DOHH2 (cell line): ENCODE results near the gene ZBTB47.

Experiments
- H3F3A ChIP-seq: fragments of 200-600 bp; sonication (generic), shearing (Covaris generic); 2 replicates; pipeline ENCODE4 v1.6.0; 2016; ENCODE audit warnings: antibody characterized with exemption, mild to moderate bottlenecking; ENCODE audit not compliant: control insufficient read depth, insufficient read depth
- H3K27ac ChIP-seq: fragments of 200-600 bp; sonication (generic); 2 replicates; pipeline ENCODE4 v1.5.1; 2014; ENCODE audit warnings: low read depth, mild to moderate bottlenecking, low read length, moderate library complexity
- H3K27me3 ChIP-seq: fragments of 200-600 bp; sonication (generic); 2 replicates; pipeline ENCODE4 v1.6.1; 2014; ENCODE audit warnings: mild to moderate bottlenecking, low read length, mixed read lengths; ENCODE audit not compliant: control insufficient read depth
- H3K36me3 ChIP-seq: fragments of 200-600 bp; sonication (generic); 2 replicates; pipeline ENCODE4 v1.6.1; 2014; ENCODE audit warnings: mild to moderate bottlenecking, low read length, moderate library complexity, mixed read lengths; ENCODE audit not compliant: control insufficient read depth
- H3K4me1 ChIP-seq: fragments of 200-600 bp; sonication (generic); 2 replicates; pipeline ENCODE4 v1.6.1; 2014; ENCODE audit warnings: mild to moderate bottlenecking, low read length, mixed read lengths; ENCODE audit not compliant: control insufficient read depth
- H3K4me2 ChIP-seq: fragments of 200-600 bp; sonication (generic); 2 replicates; pipeline ENCODE4 v1.6.0; 2014; ENCODE audit warnings: mild to moderate bottlenecking, low read length, moderate library complexity
- H3K4me3 ChIP-seq: fragments of 200-600 bp; sonication (generic); 2 replicates; pipeline ENCODE4 v1.5.1; 2014; ENCODE audit warnings: mild to moderate bottlenecking, low read length, mixed read lengths
- H3K79me2 ChIP-seq: fragments of 200-600 bp; sonication (generic); 2 replicates; pipeline ENCODE4 v1.6.1; 2014; ENCODE audit warnings: mild to moderate bottlenecking, low read length, mixed read lengths; ENCODE audit not compliant: control insufficient read depth
- H3K9me2 ChIP-seq: fragments of 200-600 bp; sonication (generic); replicated peaks from 2 replicates; pipeline ENCODE4 v1.6.1; 2014; ENCODE audit warnings: mild to moderate bottlenecking, low read length, mixed read lengths; ENCODE audit not compliant: control insufficient read depth
- H3K9me3 ChIP-seq: fragments of 200-600 bp; sonication (generic); 2 replicates; pipeline ENCODE4 v1.6.1; 2014; ENCODE audit warnings: antibody characterized with exemption, low read length, mixed read lengths; ENCODE audit not compliant: control insufficient read depth, insufficient read depth
- H4K20me1 ChIP-seq: fragments of 200-600 bp; sonication (generic); 2 replicates; pipeline ENCODE4 v1.6.0; 2014; ENCODE audit warnings: low read depth, mild to moderate bottlenecking, antibody characterized with exemption, low read length, moderate library complexity; ENCODE audit not compliant: control insufficient read depth, insufficient read depth
- EZH2phosphoT487 ChIP-seq: fragments of 200-600 bp; sonication (generic); IDR thresholded peaks from 2 replicates; pipeline ENCODE4 v1.6.1; 2017; ENCODE audit warnings: borderline replicate concordance, mild to moderate bottlenecking, antibody characterized with exemption, low read length, moderate library complexity, mixed read lengths
- TF ChIP-seq, protein P1 (sequence below): fragments of 200-600 bp; sonication (generic); IDR thresholded peaks from one replicate; pipeline ENCODE4 v1.5.1; 2014; ENCODE audit warnings: antibody characterized with exemption, mild to moderate bottlenecking, low read depth, low read length; ENCODE audit not compliant: poor library complexity, severe bottlenecking

The ZBTB47 gene

DNA sequence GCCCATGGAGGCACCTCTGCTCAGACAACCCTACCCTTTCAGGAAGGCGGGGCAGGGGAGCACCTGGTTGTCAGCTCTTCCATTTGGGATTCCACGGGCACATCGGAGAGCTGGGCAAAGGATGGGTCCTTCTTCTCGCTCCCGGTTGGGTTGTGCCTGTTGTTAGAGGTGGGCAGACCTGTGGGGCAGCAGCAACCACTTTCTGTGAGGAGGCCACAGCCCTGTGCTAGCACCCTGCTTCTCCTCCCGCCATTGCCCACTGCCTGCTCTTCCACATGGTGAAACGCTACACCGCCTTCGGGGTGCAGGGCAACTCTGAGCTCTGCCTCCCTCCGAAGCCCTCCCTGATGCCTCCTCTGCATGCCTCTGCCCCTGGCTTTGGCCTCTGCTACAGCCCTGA is 56.1 kb downstream of the ZBTB47 start:
- Histone ChIP-seq H3K4me2 (no peak overlapping the region), H3K36me3 (no peaks in the 10 kb centered on the region), H4K20me1 (no peaks in the 10 kb centered on the region), H3F3A (no peaks in the 10 kb centered on the region), H3K27ac (no peak overlapping the region), H3K79me2 (no peaks in the 10 kb centered on the region), H3K4me1 (peaks cover 28% of the 10 kb centered on the region), H3K9me2 (no peaks in the 10 kb centered on the region), H3K9me3 (no peaks in the 10 kb centered on the region), H3K27me3 (no peaks in the 10 kb centered on the region), H3K4me3 (no peak overlapping the region)
- TF ChIP-seq, protein P1, sequence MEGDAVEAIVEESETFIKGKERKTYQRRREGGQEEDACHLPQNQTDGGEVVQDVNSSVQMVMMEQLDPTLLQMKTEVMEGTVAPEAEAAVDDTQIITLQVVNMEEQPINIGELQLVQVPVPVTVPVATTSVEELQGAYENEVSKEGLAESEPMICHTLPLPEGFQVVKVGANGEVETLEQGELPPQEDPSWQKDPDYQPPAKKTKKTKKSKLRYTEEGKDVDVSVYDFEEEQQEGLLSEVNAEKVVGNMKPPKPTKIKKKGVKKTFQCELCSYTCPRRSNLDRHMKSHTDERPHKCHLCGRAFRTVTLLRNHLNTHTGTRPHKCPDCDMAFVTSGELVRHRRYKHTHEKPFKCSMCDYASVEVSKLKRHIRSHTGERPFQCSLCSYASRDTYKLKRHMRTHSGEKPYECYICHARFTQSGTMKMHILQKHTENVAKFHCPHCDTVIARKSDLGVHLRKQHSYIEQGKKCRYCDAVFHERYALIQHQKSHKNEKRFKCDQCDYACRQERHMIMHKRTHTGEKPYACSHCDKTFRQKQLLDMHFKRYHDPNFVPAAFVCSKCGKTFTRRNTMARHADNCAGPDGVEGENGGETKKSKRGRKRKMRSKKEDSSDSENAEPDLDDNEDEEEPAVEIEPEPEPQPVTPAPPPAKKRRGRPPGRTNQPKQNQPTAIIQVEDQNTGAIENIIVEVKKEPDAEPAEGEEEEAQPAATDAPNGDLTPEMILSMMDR, result no peak
- no peak for TF ChIP-seq EZH2phosphoT487

DNA sequence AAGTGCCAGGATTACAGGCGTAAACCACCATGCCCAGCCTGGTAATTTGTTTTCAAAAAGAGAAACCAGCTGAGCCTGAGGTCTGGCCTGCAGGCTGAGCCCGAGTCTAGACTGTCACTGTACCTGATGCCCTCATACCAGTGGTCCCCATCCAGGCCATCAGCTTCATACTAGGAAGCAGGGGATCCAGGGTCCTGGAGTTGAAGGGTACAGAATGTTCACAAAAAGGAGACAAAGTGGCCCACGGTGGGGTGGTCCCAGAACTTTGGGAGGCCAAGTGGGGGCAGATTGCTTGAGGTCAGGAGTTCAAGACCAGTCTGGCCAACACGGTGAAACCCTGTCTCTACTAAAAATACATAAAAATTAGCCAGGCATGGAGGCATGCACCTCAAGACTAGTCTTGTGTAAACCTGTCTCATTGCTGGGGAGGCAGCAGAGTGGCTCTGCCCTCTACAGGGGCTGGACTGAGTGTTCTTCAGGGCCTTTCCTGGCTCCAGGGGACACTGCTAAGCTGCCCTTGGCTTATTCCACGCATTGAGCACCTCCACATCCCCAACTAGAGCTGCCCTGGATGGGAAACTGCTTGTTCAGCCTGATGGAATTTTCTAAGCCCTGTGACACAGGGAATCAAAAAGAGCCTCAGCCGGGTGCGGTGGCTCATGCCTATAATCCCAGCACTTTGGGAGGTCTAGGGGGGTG is 57.0 kb downstream of the ZBTB47 start:
- Histone ChIP-seq H3F3A (no peaks in the 10 kb centered on the region), H3K79me2 (no peaks in the 10 kb centered on the region), H3K27me3 (no peaks in the 10 kb centered on the region), H3K4me1 (peaks cover 29% of the 10 kb centered on the region), H3K4me2 (no peak overlapping the region), H3K9me2 (no peaks in the 10 kb centered on the region), H3K9me3 (no peaks in the 10 kb centered on the region), H3K36me3 (no peaks in the 10 kb centered on the region), H4K20me1 (no peaks in the 10 kb centered on the region), H3K27ac (no peak overlapping the region), H3K4me3 (no peak overlapping the region)
- no peak for TF ChIP-seq EZH2phosphoT487
- TF ChIP-seq, protein P1, result no peak

DNA sequence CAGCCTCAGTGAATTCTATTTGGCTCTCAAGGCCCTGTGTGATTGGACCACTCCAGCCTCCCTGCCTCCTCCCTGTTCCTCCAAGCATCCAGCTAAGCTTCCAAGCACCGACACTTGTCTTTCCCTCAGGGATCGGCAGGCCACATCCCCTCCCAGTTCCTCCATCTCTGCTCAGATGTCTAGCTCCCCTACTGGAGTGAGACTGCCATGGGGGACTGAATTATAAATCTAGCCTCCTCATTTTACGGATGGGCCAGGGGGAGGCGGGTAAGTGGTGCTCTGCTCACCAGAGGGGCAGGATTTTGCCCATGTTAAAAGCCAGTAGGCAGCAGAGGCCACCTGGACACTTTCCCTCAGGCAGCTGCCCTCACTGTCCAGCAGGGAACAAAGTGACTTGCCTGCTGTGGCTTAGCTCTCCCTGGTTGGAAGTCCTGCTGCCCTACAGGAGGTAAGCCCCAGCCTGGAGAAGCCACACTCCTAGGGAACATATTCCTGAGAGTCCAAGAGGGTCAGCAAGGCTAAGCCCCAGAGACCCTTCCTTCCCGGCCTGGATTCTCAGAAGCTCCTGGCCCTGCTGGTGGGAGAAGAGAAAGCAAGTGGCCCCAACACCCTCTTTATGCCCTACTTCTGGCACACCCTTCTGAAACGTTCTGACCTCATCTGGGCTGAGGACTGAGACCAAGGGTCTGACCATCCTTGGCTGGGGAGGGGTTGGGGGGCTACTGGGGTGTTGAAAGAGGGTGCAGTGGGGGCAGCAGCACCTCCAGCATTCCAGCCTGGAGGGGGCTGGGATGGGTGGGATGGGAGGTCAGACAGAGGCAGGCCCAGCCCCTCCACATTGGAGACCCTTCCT is 58.2 kb downstream of the ZBTB47 start:
- peaks cover 34% of the 10 kb centered on the region for H3K4me1 ChIP-seq
- no peaks in the 10 kb centered on the region for H4K20me1 ChIP-seq
- H3K27me3 ChIP-seq, result no peaks in the 10 kb centered on the region
- no peak overlapping the region for H3K27ac ChIP-seq
- TF ChIP-seq, protein P1, result no peak
- no peak for TF ChIP-seq EZH2phosphoT487
- no peaks in the 10 kb centered on the region for H3K9me2 ChIP-seq
- no peak overlapping the region for H3K4me2 ChIP-seq
- H3F3A ChIP-seq, result no peaks in the 10 kb centered on the region
- H3K36me3 ChIP-seq, result no peaks in the 10 kb centered on the region
- H3K79me2 ChIP-seq, result no peaks in the 10 kb centered on the region
- H3K4me3 ChIP-seq, result no peak overlapping the region
- H3K9me3 ChIP-seq, result no peaks in the 10 kb centered on the region
